T-helper 2 cell (primary cell): Measurements from ENCODE around the gene TAX1BP3.

Source experiments
- DNase-seq, 5 experiments: peaks; one replicate each; pipeline versions ENCODE4 v3.0.0 to v3.0.0-alpha.2; 2012 to 2022

TAX1BP3 gene

DNA sequence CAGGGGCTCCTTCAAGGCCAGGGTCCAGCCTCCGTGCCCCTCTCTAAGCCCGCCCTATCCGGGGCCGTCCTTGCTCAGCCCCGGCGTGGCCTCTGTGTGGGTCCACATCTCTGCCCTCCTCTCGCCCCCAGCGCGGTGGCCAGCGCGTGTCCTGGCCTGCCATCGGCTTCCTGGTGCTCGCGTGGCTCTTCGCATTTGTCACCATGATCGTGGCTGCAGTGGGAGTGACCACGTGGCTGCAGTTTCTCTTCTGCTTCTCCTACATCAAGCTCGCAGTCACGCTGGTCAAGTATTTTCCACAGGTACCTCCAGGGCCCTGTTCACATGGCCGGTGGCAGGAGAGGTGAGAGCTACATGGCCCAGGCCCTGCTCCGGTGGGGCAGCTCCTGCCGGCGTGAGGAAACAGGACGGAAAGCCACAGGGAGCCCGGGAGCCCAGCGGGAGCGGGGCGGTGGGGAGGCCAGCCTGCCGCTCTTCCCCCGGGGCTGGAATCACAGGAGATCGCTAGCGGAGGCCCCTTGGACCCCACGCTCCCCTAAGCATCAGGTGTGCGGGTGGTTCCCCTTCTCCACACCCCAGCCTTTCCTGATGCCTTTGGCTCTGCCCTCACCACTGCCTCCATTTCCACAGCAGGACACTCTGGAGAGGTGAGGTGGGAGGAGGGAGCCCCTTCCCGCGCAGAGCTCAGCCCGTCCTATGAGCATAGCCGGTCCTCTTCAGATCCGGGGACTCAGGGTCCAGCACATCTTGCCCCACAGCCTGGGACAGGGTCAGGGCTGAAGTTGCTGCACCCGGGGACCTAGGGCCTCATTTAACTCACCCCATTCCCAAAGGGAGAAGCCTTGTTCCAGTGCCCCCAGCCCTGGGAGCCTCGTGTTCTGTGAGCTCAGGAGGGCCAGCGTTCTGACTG is 10.2 kb downstream of the TAX1BP3 start:
- DNase-seq: no peak

DNA sequence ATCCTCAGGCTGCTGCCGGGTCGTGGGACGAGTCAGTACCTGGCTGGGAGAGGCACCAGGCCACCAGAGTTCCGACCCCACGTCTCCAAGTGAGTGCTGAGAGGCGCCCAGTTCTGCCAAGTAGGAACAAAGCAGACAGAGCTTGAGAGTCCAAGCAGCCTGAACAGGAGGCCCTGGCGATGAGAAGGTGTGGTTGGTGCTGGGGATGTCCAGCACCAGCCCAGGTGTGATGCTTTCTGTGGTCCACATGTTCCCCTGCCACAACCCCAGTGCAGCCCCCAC is 10.8 kb downstream of the TAX1BP3 start:
- DNase-seq: no peak

DNA sequence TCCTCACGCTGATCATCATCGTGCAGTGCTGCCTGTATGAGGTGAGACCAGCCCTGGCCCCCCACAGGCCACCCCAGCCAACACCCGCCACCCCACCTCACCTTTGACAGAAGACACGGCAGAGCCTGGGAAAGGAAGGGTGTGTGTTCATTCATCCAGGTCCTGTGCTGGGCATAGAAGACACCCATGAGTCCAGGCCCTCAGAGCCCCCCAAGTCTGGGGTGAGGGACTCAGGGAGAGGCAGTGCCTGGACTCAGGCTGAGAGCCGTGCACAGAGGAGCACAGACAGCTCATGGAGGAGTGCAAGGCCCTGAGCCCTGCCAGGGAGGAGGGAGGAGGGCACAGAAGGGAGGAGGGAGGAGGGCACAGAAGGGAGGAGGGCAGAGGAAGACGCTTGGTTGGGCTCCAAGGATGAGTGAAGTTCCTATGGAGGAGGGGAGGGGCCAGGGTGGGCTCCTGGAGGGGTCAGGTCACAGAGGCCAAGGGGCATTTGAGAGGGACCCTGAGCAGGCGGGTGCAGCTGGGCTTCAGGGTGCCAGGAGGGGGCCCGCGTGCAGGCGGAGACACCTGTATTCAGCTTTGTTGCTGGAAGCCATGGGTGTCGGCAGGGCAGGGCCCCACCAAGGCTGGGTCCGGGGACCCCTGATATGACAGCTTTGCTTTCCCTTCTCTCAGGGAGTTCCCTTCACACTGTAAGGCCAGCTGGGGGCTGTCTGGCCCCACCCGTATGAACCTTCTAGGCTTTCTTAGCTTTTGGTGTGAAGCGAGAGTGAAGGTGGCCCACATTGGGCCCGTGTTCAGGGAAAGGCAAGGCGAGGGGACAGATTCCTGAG is 11.4 kb downstream of the TAX1BP3 start:
- DNase-seq: no peak

- no peak for DNase-seq
Measured at GRCh38 chr17:3656353-3656752, 12.0 kb downstream of the TAX1BP3 start.

GRCh38 chr17:3655766-3656165 is 12.6 kb downstream of the TAX1BP3 start:
- DNase-seq: no peak

DNA sequence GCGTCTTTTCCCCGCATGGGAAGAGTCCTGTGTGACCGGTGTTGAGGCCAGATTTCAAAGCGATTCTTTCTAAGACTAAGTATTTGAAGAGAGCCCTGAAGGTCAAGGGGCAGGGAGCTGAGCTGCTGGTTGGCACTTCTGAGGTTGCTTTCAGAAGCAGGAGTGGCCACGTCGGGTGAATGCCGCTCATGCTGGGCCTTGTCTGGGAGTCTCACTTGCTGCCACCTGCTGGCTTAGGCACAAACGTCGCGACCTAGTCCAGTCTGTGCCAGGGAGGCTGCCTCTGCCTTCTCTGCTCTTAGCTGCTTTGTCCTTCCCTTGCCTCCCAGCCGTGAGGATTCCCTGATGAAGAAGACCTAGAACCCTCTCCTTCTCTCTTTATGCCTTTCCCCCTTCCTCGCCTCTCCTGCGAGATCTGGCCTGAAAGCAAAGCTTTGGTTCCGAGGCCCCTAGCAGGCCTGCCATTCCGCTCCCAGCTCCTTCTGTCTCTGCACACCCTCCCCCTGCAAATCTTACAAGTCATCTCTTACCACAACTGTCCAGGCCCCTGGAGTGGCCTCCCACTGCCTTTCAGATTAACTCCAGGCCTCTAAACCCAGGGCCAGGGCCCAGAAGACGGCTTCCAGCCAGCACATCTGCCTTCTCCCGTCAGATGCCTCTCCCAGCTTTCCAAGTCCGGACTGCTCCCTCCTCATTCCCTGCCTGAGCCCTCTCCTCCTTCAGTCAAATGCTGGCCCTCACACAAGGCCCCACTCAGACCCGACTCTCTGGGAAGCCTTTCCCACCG is 20.4 kb downstream of the TAX1BP3 start:
- peak in 1 of 5 experiments; percentile 75 for DNase-seq

- DNase-seq: no peak
Measured at GRCh38 chr17:3647251-3647650, 21.1 kb downstream of the TAX1BP3 start.

GRCh38 chr17:3645310-3645709 is 23.1 kb downstream of the TAX1BP3 start:
- DNase-seq: no peak

- DNase-seq: peak in 1 of 5 experiments; percentile 67
Measured at GRCh38 chr17:3643889-3644349, 24.5 kb downstream of the TAX1BP3 start.

- DNase-seq: peak in 1 of 5 experiments; percentile 30
Measured at GRCh38 chr17:3641717-3642486, 26.5 kb downstream of the TAX1BP3 start.

DNA sequence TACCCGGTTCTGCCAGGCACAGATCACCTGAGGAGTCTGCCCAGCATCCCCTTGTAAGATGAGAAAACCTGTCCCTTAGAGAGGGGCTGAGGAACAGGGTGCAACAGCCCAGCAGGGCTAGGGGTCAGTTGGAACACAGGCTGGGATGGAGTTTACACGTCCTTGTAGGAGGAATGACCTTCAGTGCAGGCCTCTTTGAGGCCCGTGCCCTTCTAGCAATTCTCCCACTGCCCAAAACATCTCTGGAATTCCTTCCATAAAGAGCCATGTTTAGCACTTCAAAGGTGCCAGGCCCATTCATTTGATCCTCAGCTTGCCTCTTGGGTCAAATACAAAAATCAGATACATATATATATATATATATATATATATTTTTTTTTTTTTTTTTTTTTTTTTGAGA is 27.4 kb downstream of the TAX1BP3 start:
- no peak for DNase-seq

DNA sequence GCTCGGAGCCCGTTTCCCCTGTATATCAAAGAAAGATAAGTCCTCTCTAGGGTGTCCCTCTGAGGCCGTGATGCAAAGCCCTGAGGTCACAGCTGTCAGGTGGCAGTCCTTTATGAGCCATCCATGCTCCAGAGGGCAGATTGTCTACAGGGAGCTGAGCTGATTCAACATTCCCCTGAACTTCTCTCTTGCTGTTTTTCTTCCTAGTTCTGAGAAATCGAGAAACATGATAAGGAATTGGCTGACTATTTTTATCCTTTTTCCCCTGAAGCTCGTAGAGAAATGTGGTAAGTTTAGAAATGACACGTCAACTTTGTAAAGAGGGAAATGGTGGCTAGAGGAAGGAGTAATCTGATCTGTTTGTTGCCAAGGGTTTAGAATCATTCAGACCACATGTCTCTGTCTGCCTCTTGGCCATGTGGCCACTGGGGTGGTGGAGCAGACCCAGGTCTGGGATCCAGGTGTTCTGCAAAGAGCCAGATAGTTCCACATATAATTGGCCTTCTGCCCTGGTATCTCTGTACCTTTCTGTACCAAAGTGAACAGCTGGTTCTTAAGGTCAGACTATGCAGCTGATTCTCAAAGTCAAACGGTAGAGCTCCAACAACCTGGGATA is 28.3 kb downstream of the TAX1BP3 start:
- DNase-seq: peak in 2 of 5 experiments; percentile 18 to 81

- DNase-seq: peak in 1 of 5 experiments; percentile 26
Measured at GRCh38 chr17:3636908-3637373, 31.4 kb downstream of the TAX1BP3 start.

DNA sequence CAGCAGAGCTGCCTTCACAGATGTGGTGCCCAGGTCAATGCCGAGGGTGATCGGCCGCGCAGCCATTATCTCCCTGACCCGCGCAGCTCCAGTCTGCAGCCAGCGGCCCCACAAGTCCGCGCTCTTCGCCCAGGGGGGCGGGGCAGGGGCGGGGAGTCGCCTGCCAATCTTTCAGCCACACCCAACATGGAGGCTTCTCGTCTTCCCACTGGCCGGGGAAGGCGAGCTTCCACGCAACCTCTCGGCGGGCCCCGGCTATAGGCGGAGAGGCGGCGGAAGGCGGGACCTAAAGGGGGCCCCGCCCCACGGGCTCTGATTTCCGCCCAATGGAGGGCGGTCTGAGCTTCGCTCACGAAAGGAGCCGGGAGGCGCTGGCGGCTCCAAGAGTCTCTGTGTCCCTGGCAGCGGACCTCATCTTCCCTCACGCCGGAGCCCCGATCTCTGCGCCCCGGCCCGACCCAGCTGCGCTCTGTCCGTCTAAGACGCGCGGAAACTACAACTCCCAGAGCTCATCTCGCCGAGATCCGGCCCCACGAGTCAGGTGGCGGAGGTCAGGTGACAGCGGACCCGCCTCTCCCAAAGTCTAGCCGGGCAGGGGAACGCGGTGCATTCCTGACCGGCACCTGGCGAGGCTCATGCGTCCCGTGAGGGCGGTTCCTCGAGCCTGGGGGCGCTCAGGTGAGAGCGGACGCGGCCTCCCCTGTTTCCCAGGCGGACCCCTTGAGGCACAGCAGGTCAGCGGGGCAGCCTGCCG is 32.0 kb downstream of the TAX1BP3 start, which contains the start of the genes CTNS and SHPK:
Gene CTNS (plus strand): TSS at position 607 of the 754 bp plus-strand sequence. CDS start 3,447 bp downstream, outside the sequence.
Gene SHPK (minus strand): TSS at position 97 of the 754 bp plus-strand sequence. CDS start 31 bp downstream, at position 66.
- DNase-seq: peak; percentile 88 to 96 (median 89)

DNA sequence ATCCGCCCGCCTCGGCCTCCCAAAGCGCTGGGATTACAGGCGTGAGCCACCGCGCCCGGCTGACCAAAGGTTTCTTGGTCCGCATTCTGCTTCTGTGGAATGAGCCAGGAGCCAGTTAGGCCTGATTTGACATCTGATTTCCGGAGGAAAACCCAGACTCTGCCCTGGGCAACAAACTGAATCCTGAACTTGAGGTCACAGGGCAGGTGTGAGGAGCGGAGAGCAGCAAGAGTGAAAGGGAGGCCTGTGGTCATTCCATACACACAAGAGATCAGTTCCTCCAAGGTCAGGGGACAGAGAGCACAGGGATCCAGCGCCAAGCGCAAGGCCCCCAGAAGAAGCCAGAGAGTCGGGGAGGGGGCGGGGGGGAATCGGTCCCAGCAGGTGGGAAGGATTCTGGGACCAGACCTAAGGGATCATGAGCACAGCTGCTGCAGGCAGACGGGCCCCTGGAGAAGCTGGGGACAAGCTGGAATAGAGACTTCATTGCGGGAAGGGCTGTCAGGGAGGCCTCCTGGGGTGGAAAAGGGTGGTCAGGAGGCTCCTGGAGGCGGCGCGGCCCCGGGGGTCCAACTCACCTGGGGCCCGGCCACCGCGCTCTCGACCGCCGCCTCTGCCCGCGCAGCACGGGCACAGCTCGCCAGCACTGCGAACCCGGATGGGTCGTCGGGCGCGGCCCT is 32.8 kb downstream of the TAX1BP3 start:
- DNase-seq: no peak

- DNase-seq: no peak
Measured at GRCh38 chr17:3632287-3632686, 36.1 kb downstream of the TAX1BP3 start.

DNA sequence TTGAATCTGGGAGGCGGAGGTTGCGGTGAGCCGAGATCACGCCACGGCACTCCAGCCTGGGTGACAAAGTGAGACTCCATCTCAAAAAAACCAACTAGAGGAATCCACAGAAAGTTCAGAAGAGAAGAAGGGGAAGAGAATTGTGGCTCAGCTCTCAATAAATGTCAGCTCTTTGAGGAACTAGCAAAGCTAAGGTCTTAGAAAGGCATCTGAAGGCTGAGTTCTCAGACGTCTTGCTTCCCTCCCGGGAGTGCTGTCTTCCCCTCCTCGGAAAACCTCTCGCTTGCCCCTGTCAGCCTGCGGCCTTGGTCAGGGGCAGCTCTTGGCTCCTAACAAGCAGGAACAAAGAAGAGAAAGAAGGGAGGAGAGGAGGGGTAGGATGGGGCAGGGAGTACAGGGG is 37.6 kb downstream of the TAX1BP3 start:
- DNase-seq: no peak

DNA sequence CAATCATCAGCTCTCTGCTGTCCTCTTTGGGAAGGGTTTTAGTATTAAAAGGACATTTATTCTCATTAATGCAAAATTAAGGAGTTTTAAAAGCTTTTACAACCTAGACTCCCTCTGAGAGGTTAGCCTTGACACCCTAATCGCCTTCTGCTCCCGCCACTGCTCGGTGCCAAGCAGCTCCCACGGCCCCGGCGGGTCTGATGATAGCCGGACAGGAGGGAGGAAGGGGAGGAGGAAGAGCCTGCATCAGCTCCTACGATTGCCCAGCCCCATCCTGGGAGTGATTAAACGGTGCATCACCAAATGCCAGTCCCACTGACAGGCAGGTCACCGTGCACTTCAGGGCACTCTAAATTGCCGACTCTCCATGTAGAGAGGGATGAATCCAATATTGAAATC is 40.6 kb downstream of the TAX1BP3 start:
- DNase-seq: no peak

DNA sequence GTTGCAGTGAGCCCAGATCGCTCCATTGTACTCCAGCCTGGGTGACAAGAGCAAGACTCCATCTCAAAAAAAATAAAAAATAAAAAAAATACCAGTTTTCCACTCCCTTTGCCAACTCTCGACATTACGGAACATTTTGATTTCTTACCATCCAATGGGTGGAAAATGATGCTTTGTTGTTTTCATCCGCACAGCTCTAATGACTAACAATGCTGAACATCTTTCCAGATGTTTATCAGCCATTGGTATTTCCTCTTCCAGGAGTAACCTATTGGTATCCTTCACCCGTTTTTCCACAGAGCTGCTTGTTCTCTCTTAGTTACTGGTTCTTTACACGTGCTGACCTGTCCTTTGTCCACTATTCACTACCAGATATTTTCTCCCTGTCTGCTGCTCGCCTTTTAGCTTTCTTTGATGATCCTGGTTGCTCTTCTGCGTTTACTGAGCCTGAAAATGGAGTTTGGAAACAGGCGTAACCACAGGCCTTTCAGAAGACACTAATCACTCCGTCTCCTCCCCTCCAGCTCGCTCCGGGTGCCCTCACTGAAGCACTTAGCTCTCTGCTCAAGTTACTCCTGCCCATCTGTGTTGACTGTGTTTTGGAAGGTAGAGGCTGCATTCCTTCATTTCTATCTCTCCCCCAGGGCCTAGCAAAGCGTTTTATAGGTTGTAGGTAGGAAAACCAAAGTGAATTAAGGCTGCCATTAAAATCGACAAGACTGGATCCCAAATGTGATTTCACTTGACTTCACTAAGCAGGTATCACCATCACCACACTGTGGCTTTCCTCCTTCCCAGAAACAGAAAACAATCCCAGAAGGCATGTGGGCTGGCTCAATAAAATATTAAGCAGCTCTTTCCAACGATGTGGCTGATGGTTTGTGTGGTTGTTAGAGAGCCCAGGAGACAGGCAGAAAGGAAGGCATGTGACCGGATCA is 41.3 kb downstream of the TAX1BP3 start:
- DNase-seq: no peak
